ENCODE measurements around the gene P2RX5.

DNA sequence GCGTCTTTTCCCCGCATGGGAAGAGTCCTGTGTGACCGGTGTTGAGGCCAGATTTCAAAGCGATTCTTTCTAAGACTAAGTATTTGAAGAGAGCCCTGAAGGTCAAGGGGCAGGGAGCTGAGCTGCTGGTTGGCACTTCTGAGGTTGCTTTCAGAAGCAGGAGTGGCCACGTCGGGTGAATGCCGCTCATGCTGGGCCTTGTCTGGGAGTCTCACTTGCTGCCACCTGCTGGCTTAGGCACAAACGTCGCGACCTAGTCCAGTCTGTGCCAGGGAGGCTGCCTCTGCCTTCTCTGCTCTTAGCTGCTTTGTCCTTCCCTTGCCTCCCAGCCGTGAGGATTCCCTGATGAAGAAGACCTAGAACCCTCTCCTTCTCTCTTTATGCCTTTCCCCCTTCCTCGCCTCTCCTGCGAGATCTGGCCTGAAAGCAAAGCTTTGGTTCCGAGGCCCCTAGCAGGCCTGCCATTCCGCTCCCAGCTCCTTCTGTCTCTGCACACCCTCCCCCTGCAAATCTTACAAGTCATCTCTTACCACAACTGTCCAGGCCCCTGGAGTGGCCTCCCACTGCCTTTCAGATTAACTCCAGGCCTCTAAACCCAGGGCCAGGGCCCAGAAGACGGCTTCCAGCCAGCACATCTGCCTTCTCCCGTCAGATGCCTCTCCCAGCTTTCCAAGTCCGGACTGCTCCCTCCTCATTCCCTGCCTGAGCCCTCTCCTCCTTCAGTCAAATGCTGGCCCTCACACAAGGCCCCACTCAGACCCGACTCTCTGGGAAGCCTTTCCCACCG is 48.0 kb downstream of the P2RX5 start:
- TF ChIP-seq, protein P1, sequence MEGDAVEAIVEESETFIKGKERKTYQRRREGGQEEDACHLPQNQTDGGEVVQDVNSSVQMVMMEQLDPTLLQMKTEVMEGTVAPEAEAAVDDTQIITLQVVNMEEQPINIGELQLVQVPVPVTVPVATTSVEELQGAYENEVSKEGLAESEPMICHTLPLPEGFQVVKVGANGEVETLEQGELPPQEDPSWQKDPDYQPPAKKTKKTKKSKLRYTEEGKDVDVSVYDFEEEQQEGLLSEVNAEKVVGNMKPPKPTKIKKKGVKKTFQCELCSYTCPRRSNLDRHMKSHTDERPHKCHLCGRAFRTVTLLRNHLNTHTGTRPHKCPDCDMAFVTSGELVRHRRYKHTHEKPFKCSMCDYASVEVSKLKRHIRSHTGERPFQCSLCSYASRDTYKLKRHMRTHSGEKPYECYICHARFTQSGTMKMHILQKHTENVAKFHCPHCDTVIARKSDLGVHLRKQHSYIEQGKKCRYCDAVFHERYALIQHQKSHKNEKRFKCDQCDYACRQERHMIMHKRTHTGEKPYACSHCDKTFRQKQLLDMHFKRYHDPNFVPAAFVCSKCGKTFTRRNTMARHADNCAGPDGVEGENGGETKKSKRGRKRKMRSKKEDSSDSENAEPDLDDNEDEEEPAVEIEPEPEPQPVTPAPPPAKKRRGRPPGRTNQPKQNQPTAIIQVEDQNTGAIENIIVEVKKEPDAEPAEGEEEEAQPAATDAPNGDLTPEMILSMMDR (conservative IDR thresholded peaks at IDR 0.05 in 1 of 2, IDR thresholded peaks at IDR 0.05 in 1 of 2; ENCODE audit: low read depth in 1 of 2, low read length in 2 of 2) = peak; percentile 35 to 59
- TF ChIP-seq EZH2 (IDR thresholded peaks at IDR 0.05; ENCODE audit: low read length, missing control alignments) = no peak
